ENCODE data around the gene TJP1. TPM values are rescaled to one million over a fixed set of nuclear protein-coding genes. Genes with fewer than 3 reads are reported as not detected.
"Not testable (repeated sequence)": the region's sequence is repeated elsewhere in the genome, so short reads cannot be mapped to it uniquely, and the experiment has no call there.

TJP1 gene
- total and polyA plus RNA-seq, 2 donors (not counting 1 experiment from before 2014, with no cell fraction given), result 0.10 TPM; not detected in 1

DNA sequence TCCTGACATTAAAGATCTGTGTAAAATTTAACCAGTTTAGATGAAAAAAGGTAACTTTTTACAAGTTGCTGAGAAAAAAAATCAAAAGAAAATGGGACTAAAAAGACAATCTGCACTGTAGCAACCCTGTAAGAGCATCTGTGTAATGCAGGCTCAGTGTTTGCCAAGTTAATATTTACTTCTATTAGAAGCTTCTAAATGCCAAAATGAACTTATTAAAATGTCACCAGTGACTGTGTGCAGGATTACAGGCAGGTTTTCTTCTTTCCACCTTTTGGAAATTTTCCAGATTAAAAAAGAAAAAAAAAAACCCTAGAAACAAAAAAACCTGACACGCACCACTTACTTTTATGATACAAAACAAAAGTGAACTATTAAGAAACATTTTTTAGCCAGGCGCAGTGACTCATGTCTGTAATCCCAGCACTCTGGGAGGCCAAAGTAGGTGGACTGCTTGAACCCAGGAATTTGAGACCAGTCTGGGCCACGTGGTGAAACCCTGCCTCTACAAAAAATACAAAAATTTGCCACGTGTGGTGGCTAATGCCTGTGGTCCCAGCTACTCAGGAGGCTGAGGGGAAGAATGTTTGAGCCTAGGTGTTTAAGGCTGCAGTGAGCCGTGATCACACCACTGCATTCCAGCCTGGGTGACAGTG lies 87.2 kb downstream of the TJP1 start:
- Mint-ChIP-seq H3K4me3 (no peak overlapping the region), H3K27me3 (peaks cover 6% of the 10 kb centered on the region), H3K9me3 (ENCODE audit: insufficient read depth) (no peaks in the 10 kb centered on the region), H3K4me1 (no peaks in the 10 kb centered on the region), H3K27ac (no peak overlapping the region)
- DNase-seq (no peak), ATAC-seq (ENCODE audit: low read depth) (no peak)
- Histone ChIP-seq H3K79me2 (ENCODE audit: control insufficient read depth, insufficient read depth, low read length) (no peaks in the 10 kb centered on the region), H3K36me3 (replicated peaks in 1 of 2; ENCODE audit: control extremely low read depth in 1 of 2, control insufficient read depth in 1 of 2, extremely low read depth in 1 of 2, insufficient read depth in 2 of 2, low read length in 1 of 2) (no peaks in the 10 kb centered on the region), H3K27ac (ENCODE audit: low read length in 2 of 2) (no peak overlapping the region), H2AFZ (ENCODE audit: insufficient read depth, low read depth, low read length, poor library complexity, severe bottlenecking) (no peak overlapping the region), H3K9ac (ENCODE audit: low read length) (no peak overlapping the region), H3K4me2 (replicated peaks; ENCODE audit: low read depth, low read length, poor library complexity, severe bottlenecking) (no peak overlapping the region), H3K4me1 (ENCODE audit: control insufficient read depth in 2 of 2, insufficient read depth in 2 of 2, low read length in 2 of 2) (no peaks in the 10 kb centered on the region), H3K4me3 (ENCODE audit: control extremely low read depth in 1 of 5, extremely low read depth in 1 of 5, insufficient read depth in 1 of 5, low read depth in 2 of 5, low read length in 4 of 5) (no peak overlapping the region), H3K9me3 (ENCODE audit: control extremely low read depth in 1 of 3, control insufficient read depth in 2 of 3, insufficient read depth in 1 of 3, low read length in 2 of 3) (no peaks in the 10 kb centered on the region), H3K27me3 (replicated peaks in 1 of 4; ENCODE audit: control extremely low read depth in 1 of 4, control insufficient read depth in 3 of 4, insufficient read depth in 4 of 4, low read length in 3 of 4) (no peaks in the 10 kb centered on the region), H4K20me1 (ENCODE audit: control insufficient read depth, insufficient read depth, low read length, poor library complexity, severe bottlenecking) (no peaks in the 10 kb centered on the region)
- 68% methylated on average over 3 of the region's 5 CpGs for WGBS (ENCODE audit: insufficient coverage)
- ChIA-PET CTCF (no interaction called here), POLR2A (no interaction called here)
- TF ChIP-seq, protein P1, sequence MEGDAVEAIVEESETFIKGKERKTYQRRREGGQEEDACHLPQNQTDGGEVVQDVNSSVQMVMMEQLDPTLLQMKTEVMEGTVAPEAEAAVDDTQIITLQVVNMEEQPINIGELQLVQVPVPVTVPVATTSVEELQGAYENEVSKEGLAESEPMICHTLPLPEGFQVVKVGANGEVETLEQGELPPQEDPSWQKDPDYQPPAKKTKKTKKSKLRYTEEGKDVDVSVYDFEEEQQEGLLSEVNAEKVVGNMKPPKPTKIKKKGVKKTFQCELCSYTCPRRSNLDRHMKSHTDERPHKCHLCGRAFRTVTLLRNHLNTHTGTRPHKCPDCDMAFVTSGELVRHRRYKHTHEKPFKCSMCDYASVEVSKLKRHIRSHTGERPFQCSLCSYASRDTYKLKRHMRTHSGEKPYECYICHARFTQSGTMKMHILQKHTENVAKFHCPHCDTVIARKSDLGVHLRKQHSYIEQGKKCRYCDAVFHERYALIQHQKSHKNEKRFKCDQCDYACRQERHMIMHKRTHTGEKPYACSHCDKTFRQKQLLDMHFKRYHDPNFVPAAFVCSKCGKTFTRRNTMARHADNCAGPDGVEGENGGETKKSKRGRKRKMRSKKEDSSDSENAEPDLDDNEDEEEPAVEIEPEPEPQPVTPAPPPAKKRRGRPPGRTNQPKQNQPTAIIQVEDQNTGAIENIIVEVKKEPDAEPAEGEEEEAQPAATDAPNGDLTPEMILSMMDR (IDR thresholded peaks at IDR 0.05), result no peak
- no peak for TF ChIP-seq EZH2 (IDR thresholded peaks at IDR 0.05; ENCODE audit: borderline replicate concordance, insufficient read depth, low read depth, low read length, poor library complexity, severe bottlenecking)
- intact Hi-C loops (cut with micrococcal nuclease), result no loop called here

DNA sequence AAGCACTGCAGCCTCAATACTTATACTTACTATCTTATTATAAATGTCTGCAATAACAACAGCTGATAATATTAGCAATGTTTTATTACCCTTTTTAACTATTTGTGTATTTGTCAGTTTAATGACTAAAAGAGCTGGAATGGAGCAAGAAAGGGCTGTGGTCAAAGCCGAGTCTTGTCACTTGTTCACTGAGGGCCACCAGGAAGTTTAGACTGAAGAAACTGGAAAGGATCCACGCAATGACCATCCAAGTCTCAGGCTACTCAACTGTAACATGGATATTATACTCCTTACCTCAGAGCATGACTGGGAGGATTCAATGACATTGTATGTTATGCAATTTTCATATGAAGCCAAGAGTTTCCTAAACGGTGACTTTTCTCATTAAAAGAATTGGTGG lies 90.4 kb downstream of the TJP1 start:
- intact Hi-C loops (cut with micrococcal nuclease), result no loop called here
- Mint-ChIP-seq H3K4me3 (no peak overlapping the region), H3K9me3 (ENCODE audit: insufficient read depth) (no peaks in the 10 kb centered on the region), H3K4me1 (no peaks in the 10 kb centered on the region), H3K27me3 (peaks cover 3% of the 10 kb centered on the region), H3K27ac (no peak overlapping the region)
- no peaks in the 10 kb centered on the region for H4K20me1 ChIP-seq (ENCODE audit: control insufficient read depth, insufficient read depth, low read length, poor library complexity, severe bottlenecking)
- no peaks in the 10 kb centered on the region for H3K4me1 ChIP-seq (ENCODE audit: control insufficient read depth in 2 of 2, insufficient read depth in 2 of 2, low read length in 2 of 2)
- no peaks in the 10 kb centered on the region for H3K27me3 ChIP-seq (replicated peaks in 1 of 4; ENCODE audit: control extremely low read depth in 1 of 4, control insufficient read depth in 3 of 4, insufficient read depth in 4 of 4, low read length in 3 of 4)
- CTCF ChIA-PET, result no interaction called here
- H3K79me2 ChIP-seq (ENCODE audit: control insufficient read depth, insufficient read depth, low read length), result no peaks in the 10 kb centered on the region
- no peak for TF ChIP-seq EZH2 (IDR thresholded peaks at IDR 0.05; ENCODE audit: borderline replicate concordance, insufficient read depth, low read depth, low read length, poor library complexity, severe bottlenecking)
- no peak overlapping the region for H2AFZ ChIP-seq (ENCODE audit: insufficient read depth, low read depth, low read length, poor library complexity, severe bottlenecking)
- no peaks in the 10 kb centered on the region for H3K36me3 ChIP-seq (replicated peaks in 1 of 2; ENCODE audit: control extremely low read depth in 1 of 2, control insufficient read depth in 1 of 2, extremely low read depth in 1 of 2, insufficient read depth in 2 of 2, low read length in 1 of 2)
- no peak overlapping the region for H3K4me3 ChIP-seq (ENCODE audit: control extremely low read depth in 1 of 5, extremely low read depth in 1 of 5, insufficient read depth in 1 of 5, low read depth in 2 of 5, low read length in 4 of 5)
- no peak overlapping the region for H3K9ac ChIP-seq (ENCODE audit: low read length)
- POLR2A ChIA-PET, result no interaction called here
- ATAC-seq (ENCODE audit: low read depth) (no peak), DNase-seq (no peak)
- H3K9me3 ChIP-seq (ENCODE audit: control extremely low read depth in 1 of 3, control insufficient read depth in 2 of 3, insufficient read depth in 1 of 3, low read length in 2 of 3), result no peaks in the 10 kb centered on the region
- no peak overlapping the region for H3K27ac ChIP-seq (ENCODE audit: low read length in 2 of 2)
- H3K4me2 ChIP-seq (replicated peaks; ENCODE audit: low read depth, low read length, poor library complexity, severe bottlenecking), result no peak overlapping the region
- whole genome bisulfite sequencing (ENCODE audit: insufficient coverage), result 80% methylated on average over 1 of the region's 3 CpGs

DNA sequence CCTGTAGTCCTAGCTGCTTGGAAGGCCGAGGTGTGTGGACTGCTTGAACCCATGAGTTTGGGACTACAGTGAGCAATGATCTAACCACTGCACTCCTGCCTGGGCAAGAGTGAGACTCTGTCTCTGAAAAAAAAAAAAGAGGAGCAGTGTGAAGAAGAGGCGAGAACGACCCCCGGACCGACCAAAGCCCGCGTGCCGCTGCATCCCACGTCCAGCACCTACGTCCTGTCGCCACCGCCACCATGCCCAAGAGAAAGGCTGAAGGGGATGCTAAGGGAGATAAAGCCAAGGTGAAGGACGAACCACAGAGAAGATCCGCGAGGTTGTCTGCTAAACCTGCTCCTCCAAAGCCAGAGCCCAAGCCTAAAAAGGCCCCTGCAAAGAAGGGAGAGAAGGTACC lies 91.8 kb downstream of the TJP1 start:
- ATAC-seq (ENCODE audit: low read depth); H3K27me3 ChIP-seq (replicated peaks in 1 of 4; ENCODE audit: control extremely low read depth in 1 of 4, control insufficient read depth in 3 of 4, insufficient read depth in 4 of 4, low read length in 3 of 4); H3K4me1 Mint-ChIP-seq; H3K79me2 ChIP-seq (ENCODE audit: control insufficient read depth, insufficient read depth, low read length); H3K36me3 ChIP-seq (replicated peaks in 1 of 2; ENCODE audit: control extremely low read depth in 1 of 2, control insufficient read depth in 1 of 2, extremely low read depth in 1 of 2, insufficient read depth in 2 of 2, low read length in 1 of 2); H3K27ac Mint-ChIP-seq; H3K4me3 ChIP-seq (ENCODE audit: control extremely low read depth in 1 of 5, extremely low read depth in 1 of 5, insufficient read depth in 1 of 5, low read depth in 2 of 5, low read length in 4 of 5); H3K4me3 Mint-ChIP-seq; H3K9me3 Mint-ChIP-seq (ENCODE audit: insufficient read depth); POLR2A ChIA-PET; DNase-seq; H3K9ac ChIP-seq (ENCODE audit: low read length); H3K27me3 Mint-ChIP-seq; CTCF ChIA-PET; intact Hi-C loops (cut with micrococcal nuclease); H3K27ac ChIP-seq (ENCODE audit: low read length in 2 of 2); H2AFZ ChIP-seq (ENCODE audit: insufficient read depth, low read depth, low read length, poor library complexity, severe bottlenecking); H4K20me1 ChIP-seq (ENCODE audit: control insufficient read depth, insufficient read depth, low read length, poor library complexity, severe bottlenecking); H3K9me3 ChIP-seq (ENCODE audit: control extremely low read depth in 1 of 3, control insufficient read depth in 2 of 3, insufficient read depth in 1 of 3, low read length in 2 of 3); H3K4me2 ChIP-seq (replicated peaks; ENCODE audit: low read depth, low read length, poor library complexity, severe bottlenecking); H3K4me1 ChIP-seq (ENCODE audit: control insufficient read depth in 2 of 2, insufficient read depth in 2 of 2, low read length in 2 of 2): not testable (repeated sequence)
- WGBS (ENCODE audit: insufficient coverage), result 97% methylated on average over 12 of the region's 15 CpGs

Data from B cell (primary cell).